A549 (cell line): ENCODE data around the gene GRK2. TPM values are rescaled to one million over a fixed set of nuclear protein-coding genes. Genes with fewer than 3 reads are reported as not detected.

Experiments
- ATAC-seq, 2 experiments: fragments of 200-7000 bp in 1 of 2; fragments of >200 bp in 1 of 2; cut with Nextera tagmentation in 1 of 2; cut with Tn5 transposase in 1 of 2; 3 replicates each; pipeline versions ENCODE4 v1.8.0 to v1.9.1; 2018 to 2020; ENCODE audit warnings: mild to moderate bottlenecking in 1 of 2, moderate library complexity in 1 of 2
- CTCF ChIA-PET: fragments of 300-600 bp; sonication (Branson Sonifier 250); formaldehyde crosslinking; extraction: SDS; loops from one replicate; lab custom pipeline; 2021; ENCODE audit warnings: antibody characterized with exemption, inconsistent platforms; lab: Yijun Ruan, JAX
- POLR2A ChIA-PET: fragments of 350-600 bp; formaldehyde crosslinking; extraction: SDS; loops from one replicate; lab custom pipeline; 2021; ENCODE audit warnings: antibody characterized with exemption, inconsistent platforms; lab: Yijun Ruan, JAX
- DNase-seq, 2 experiments: peaks; one replicate each; pipeline versions ENCODE4 v3.0.0 to v3.0.0-alpha.2; 2011 to 2016; ENCODE audit warnings: low read depth in 1 of 2, low spot score in 1 of 2
- FAIRE-seq: peaks from 2 replicates; lab custom pipeline; 2011; peaks lifted over from hg19 to GRCh38; lab: Jason Lieb, UNC
- H3K27ac ChIP-seq, 2 experiments: fragments of >200 bp; sonication (Bioruptor Twin); formaldehyde crosslinking; 3 replicates each; pipeline ENCODE4 v1.5.1; 2016 to 2017
- H3K4me1 ChIP-seq: fragments of >200 bp; sonication (Bioruptor Twin); formaldehyde crosslinking; 3 replicates; pipeline ENCODE4 v1.6.1; 2016
- H3K4me2 ChIP-seq: fragments of >200 bp; sonication (Bioruptor Twin); formaldehyde crosslinking; 3 replicates; pipeline ENCODE4 v1.6.1; 2016
- H3K4me3 ChIP-seq: fragments of >200 bp; sonication (Bioruptor Twin); formaldehyde crosslinking; 3 replicates; pipeline ENCODE4 v1.5.1; 2016
- H3K9me3 ChIP-seq: fragments of >200 bp; sonication (Bioruptor Twin); formaldehyde crosslinking; 3 replicates; pipeline ENCODE4 v1.6.1; 2016
- BHLHE40 ChIP-seq: IDR thresholded peaks from 2 replicates; pipeline ENCODE4 v1.6.1; 2012; ENCODE audit warnings: low read depth, low read length, inconsistent platforms
- CHD2 ChIP-seq: fragments of 150-350 bp; IDR thresholded peaks from 2 replicates; pipeline ENCODE4 v1.6.1; 2014; ENCODE audit warnings: low read length; ENCODE audit not compliant: partially characterized antibody
- CHD4 ChIP-seq: fragments of 200-600 bp; sonication (generic); IDR thresholded peaks from 2 replicates; pipeline ENCODE4 v1.6.1; 2016; ENCODE audit warnings: antibody characterized with exemption, mild to moderate bottlenecking, borderline replicate concordance
- EP300 ChIP-seq, 2 experiments: fragments of >200 bp; sonication (Bioruptor Twin); formaldehyde crosslinking; IDR thresholded peaks; 2 replicates in 1 of 2; 3 replicates in 1 of 2; pipeline ENCODE4 v1.6.1; 2016 to 2017
- ESRRA ChIP-seq: fragments of 150-350 bp; IDR thresholded peaks from 2 replicates; pipeline ENCODE4 v1.6.1; 2014; ENCODE audit warnings: mild to moderate bottlenecking, low read length, borderline replicate concordance
- FOXS1 ChIP-seq: fragments of 250-450 bp; sonication (Bioruptor Pico); IDR thresholded peaks from 2 replicates; pipeline ENCODE4 v1.5.0; 2020; ENCODE audit warnings: mild to moderate bottlenecking, moderate library complexity
- HDAC2 ChIP-seq: fragments of 200-600 bp; sonication (generic); IDR thresholded peaks from 2 replicates; pipeline ENCODE4 v1.6.1; 2016
- HES2 ChIP-seq: fragments of >200 bp; sonication (Bioruptor Twin); formaldehyde crosslinking; IDR thresholded peaks from 2 replicates; pipeline ENCODE4 v1.6.1; 2016
- HOXB5 ChIP-seq: fragments of 250-450 bp; sonication (Bioruptor Pico); IDR thresholded peaks from 2 replicates; pipeline ENCODE4 v1.5.0; 2020; ENCODE audit warnings: mild to moderate bottlenecking, moderate library complexity
- MAFK ChIP-seq: fragments of 450-650 bp; IDR thresholded peaks from 2 replicates; pipeline ENCODE4 v1.6.1; 2014; ENCODE audit not compliant: partially characterized antibody
- MYC ChIP-seq: IDR thresholded peaks from 2 replicates; pipeline ENCODE4 v1.6.1; 2012; ENCODE audit warnings: mild to moderate bottlenecking, inconsistent platforms, low read length, improper control_type of control experiment, borderline replicate concordance
- NFE2L2 ChIP-seq: fragments of 150-350 bp; conservative IDR thresholded peaks from 2 replicates; pipeline ENCODE4 v1.6.1; 2014; ENCODE audit warnings: low read length
- PBX3 ChIP-seq: IDR thresholded peaks from 2 replicates; pipeline ENCODE4 v1.6.1; 2012
- PHF8 ChIP-seq: fragments of 200-600 bp; sonication (generic); IDR thresholded peaks from 2 replicates; pipeline ENCODE4 v1.6.1; 2016; ENCODE audit warnings: low read depth, mild to moderate bottlenecking, antibody characterized with exemption, moderate library complexity, borderline replicate concordance
- POLR2A ChIP-seq: IDR thresholded peaks from 2 replicates; pipeline ENCODE4 v1.6.1; 2012; ENCODE audit warnings: mild to moderate bottlenecking, low read length
- RAD21 ChIP-seq, 2 experiments: fragments of >200 bp in 1 of 2; sonication (Bioruptor Twin) in 1 of 2; formaldehyde crosslinking in 1 of 2; IDR thresholded peaks in 1 of 2; conservative IDR thresholded peaks in 1 of 2; 2 replicates in 1 of 2; 3 replicates in 1 of 2; pipeline ENCODE4 v1.6.1; 2012 to 2018; ENCODE audit warnings: inconsistent platforms in 1 of 2
- RARB ChIP-seq: fragments of 250-450 bp; sonication (Bioruptor Pico); IDR thresholded peaks from 2 replicates; pipeline ENCODE4 v1.8.0; 2021; ENCODE audit warnings: mild to moderate bottlenecking, moderate library complexity
- USF2 ChIP-seq: fragments of 450-650 bp; IDR thresholded peaks from 2 replicates; pipeline ENCODE4 v1.6.1; 2014; ENCODE audit warnings: antibody characterized with exemption
- WGBS: methylation state at CpG from one replicate; pipeline ENCODE4 v1.1.6; 2017; ENCODE audit errors: missing lambda C conversion rate; 5-methylcytosine and 5-hydroxymethylcytosine counted together
- polyA plus RNA-seq, 4 experiments: library from polyadenylated mRNA; depleted of rRNA in 3 of 4; stranded (reverse); fragments of >200 nt; fragmentation: RNase III in 1 of 4; extraction: RNeasy Plus Mini Kit Qiagen cat#74134 plus additional on column Dnase treatment in 1 of 4; gene quantifications; 2 replicates in 3 of 4; 3 replicates in 1 of 4; pipeline ENCODE4 v1.2.3, GENCODE V29; 2011 to 2017
- TF ChIP-seq, protein P1 (sequence below): fragments of >200 bp; sonication (Bioruptor Twin); formaldehyde crosslinking; IDR thresholded peaks from 3 replicates; pipeline ENCODE4 v1.6.1; 2016
- TF ChIP-seq, protein P2 (sequence below): fragments of 150-350 bp; IDR thresholded peaks from 2 replicates; pipeline ENCODE4 v1.6.1; 2014; ENCODE audit warnings: low read depth, mild to moderate bottlenecking, low read length
- TF ChIP-seq, protein P3 (sequence below): IDR thresholded peaks from 2 replicates; pipeline ENCODE4 v1.6.1; 2012; ENCODE audit warnings: low read depth, borderline replicate concordance

The GRK2 gene
- polyA plus RNA-seq, 2 of the 4 experiments (the other 2 are of a cell fraction): 20.5 to 29.7 TPM

DNA sequence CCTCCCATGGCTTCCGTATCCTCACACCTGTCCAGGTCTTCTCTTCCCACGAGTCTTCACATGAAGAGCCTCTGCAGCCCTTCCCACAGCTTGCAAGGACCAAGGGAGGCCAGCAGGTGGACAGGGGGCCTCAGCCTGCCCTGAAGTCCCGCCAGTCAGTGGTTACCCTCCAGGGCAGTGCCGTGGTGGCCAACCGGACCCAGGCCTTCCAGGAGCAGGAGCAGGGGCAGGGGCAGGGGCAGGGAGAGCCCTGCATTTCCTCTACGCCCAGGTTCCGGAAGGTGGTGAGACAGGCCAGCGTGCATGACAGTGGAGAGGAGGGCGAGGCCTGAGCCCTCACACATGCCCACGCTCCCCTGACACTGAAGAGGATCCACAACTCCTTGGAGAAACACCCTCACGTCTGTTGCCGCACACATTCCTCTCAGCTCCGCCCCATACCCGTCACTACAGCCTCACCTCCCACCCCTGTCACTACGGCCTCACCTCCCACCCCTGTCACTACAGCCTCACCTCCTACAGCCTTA is 45.3 kb downstream of the GRK2 start:
- peaks cover 8% of the 10 kb centered on the region; the same call in 2 of the 3 replicates for H3K4me1 ChIP-seq
- CTCF ChIA-PET: interaction anchor here (1.5 to 12.3 kb wide), 5 partner anchors 10 to 71 kb away, joined by 4 to 178 read pairs (median 8); partner anchors contain the start of gene ANKRD13D
- TF ChIP-seq HOXB5 (CRISPR knock-in tag) (no peak), RAD21 (conservative IDR thresholded peaks at IDR 0.05 in 1 of 2, IDR thresholded peaks at IDR 0.05 in 1 of 2) (no peak), HES2 (no peak), MYC (no peak), POLR2A (no peak), CHD2 (no peak), ESRRA (no peak), NFE2L2 (no peak), MAFK (no peak), BHLHE40 (no peak), CHD4 (no peak), RARB (CRISPR knock-in tag) (no peak), PHF8 (no peak)
- TF ChIP-seq, protein P1, sequence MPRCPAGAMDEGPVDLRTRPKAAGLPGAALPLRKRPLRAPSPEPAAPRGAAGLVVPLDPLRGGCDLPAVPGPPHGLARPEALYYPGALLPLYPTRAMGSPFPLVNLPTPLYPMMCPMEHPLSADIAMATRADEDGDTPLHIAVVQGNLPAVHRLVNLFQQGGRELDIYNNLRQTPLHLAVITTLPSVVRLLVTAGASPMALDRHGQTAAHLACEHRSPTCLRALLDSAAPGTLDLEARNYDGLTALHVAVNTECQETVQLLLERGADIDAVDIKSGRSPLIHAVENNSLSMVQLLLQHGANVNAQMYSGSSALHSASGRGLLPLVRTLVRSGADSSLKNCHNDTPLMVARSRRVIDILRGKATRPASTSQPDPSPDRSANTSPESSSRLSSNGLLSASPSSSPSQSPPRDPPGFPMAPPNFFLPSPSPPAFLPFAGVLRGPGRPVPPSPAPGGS: no peak
- TF ChIP-seq, protein P2, sequence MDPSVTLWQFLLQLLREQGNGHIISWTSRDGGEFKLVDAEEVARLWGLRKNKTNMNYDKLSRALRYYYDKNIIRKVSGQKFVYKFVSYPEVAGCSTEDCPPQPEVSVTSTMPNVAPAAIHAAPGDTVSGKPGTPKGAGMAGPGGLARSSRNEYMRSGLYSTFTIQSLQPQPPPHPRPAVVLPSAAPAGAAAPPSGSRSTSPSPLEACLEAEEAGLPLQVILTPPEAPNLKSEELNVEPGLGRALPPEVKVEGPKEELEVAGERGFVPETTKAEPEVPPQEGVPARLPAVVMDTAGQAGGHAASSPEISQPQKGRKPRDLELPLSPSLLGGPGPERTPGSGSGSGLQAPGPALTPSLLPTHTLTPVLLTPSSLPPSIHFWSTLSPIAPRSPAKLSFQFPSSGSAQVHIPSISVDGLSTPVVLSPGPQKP: no peak
- TF ChIP-seq, protein P3, sequence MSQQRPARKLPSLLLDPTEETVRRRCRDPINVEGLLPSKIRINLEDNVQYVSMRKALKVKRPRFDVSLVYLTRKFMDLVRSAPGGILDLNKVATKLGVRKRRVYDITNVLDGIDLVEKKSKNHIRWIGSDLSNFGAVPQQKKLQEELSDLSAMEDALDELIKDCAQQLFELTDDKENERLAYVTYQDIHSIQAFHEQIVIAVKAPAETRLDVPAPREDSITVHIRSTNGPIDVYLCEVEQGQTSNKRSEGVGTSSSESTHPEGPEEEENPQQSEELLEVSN: no peak
- DNase-seq (no peak), FAIRE-seq (no peak), ATAC-seq (peak; percentile 56 to 66; a peak in 5 of 6 replicates)
- no peak overlapping the region for H3K4me2 ChIP-seq
- 88% methylated on average over 13 of the region's 15 CpGs for WGBS
- no peaks in the 10 kb centered on the region for H3K9me3 ChIP-seq
- H3K27ac ChIP-seq: no peak overlapping the region
- POLR2A ChIA-PET: interaction anchor here (1.2 to 1.3 kb wide), 2 partner anchors 8 to 23 kb away, joined by 3 read pairs; partner anchors contain the start of genes ANKRD13D and SSH3
- H3K4me3 ChIP-seq: no peak overlapping the region

DNA sequence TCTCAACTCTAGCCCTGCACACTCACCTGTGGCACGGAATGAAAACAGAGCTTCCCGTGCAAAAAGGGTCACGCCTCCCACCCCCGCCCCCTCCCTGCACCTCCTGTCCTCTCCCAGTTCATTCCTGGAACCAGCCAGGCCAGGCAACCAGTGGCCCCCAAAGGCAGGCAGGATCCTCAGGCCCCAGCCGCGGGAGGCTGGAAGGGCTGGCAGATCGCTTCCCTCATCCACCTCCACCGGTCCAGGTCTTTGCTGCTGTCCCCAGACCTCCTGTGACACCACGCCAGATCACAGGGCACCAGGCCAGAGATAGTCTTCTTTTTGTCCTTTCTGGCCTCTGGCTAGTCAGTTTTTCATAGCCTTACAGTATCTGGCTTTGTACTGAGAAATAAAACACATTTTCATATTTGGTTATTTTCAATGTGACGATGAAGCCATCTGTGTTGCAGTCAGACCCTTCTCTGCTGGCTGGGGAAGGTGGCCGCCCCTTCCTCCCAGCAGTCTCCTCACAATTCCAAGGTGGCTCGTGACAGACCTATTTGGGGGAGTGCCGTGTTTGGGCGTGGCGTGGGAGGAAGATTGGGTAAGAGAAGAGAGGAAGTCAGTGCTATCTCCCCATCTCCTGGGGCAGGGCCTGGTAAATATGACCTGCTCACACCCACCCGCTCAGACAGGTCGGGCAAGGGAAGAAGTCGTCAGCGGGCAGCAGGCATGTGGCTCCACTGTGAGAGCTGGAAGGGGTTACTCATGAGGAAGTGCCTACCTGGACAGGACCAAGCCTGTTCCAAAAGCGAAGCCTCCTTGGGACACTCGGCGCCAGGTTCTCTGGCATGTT is 46.1 kb downstream of the GRK2 start:
- DNase-seq: peak in 1 of 2 experiments; percentile 57
- TF ChIP-seq HDAC2 (no peak), USF2 (no peak), FOXS1 (no peak), NFE2L2 (no peak), PBX3 (no peak), EP300 (IDR thresholded peaks at IDR 0.05) (no peak)
- ChIA-PET CTCF (interaction anchor here (1.0 to 12.3 kb wide), 5 partner anchors 11 to 49 kb away, joined by 3 to 178 read pairs (median 4); partner anchors contain the start of gene ANKRD13D), POLR2A (interaction anchor here (1.2 to 1.3 kb wide), 2 partner anchors 9 to 24 kb away, joined by 3 read pairs; partner anchors contain the start of genes ANKRD13D and SSH3)
- H3K27ac ChIP-seq: peak overlapping the region in 1 of 2 experiments; percentile 1; a peak in 1 of 6 replicates
- H3K4me2 ChIP-seq: no peak overlapping the region
- FAIRE-seq: no peak
- WGBS: 76% methylated on average over 21 of the region's 22 CpGs
- no peak overlapping the region for H3K4me3 ChIP-seq
- no peaks in the 10 kb centered on the region for H3K9me3 ChIP-seq
- no peak for ATAC-seq
- peaks cover 8% of the 10 kb centered on the region; the same call in 2 of the 3 replicates for H3K4me1 ChIP-seq
